Measurements from ENCODE around the gene SREBF1.

The SREBF1 gene

DNA sequence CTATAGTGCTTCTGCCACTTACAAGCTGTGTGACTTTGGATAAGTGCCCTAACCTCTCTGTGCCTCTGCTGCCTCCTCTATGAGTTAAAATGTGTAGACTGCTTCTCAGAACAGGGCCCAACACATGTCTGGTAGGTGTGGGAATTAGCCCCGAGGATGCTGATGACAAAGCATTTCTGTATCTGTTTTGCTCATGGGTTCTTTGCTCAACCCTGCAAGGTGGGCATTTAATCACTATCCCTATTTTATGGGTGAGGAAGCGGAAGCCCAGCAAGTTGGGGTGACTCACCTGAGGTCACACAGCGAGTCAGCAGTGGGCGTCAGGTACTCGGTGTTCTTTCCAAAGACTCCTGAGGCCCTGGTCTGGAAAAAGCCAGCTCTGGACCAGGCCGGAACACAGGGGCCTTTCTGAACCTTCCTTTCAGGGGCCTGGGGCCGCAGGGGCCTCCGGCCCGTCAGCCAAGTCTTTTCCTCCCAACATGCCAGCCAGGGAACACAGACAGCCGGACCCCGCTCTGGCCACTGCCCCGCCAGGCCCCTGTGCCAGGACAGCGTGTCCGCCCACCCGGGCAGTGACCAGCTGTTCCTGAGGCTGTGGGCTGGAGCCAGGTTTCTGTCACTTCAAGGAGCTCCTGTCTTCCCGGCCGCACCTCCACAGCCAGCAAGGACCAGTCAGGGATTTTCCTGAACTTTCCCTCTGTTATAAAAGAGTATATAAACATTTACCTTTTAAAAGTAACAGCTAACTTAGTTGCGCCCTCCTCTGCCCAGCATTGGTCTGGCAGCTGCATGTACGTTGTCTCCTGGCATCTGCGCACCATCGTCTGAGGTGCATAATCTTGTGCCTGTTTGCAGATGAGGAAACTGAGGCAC is 62.5 kb downstream of the SREBF1 start:
- DNase-seq = no peak

DNA sequence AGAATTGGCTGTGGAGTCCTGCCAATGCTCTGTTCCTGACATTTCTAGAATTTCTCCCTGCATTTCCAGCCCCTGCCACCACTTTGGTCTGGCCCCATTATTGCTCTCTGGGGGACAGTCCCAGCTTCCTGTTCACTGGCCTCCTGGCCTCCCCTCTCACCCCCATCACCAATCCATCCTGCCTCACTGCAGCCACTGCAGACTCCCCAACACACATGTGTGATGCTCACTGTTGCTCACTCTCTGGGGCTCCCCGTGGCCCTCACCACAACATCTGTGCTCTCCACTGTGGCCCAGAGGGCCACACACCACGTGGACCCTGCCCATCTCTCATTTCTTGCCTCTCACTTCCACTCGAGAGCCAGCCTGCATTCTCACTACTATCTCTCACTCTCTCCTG is 64.6 kb downstream of the SREBF1 start:
- DNase-seq = no peak

DNA sequence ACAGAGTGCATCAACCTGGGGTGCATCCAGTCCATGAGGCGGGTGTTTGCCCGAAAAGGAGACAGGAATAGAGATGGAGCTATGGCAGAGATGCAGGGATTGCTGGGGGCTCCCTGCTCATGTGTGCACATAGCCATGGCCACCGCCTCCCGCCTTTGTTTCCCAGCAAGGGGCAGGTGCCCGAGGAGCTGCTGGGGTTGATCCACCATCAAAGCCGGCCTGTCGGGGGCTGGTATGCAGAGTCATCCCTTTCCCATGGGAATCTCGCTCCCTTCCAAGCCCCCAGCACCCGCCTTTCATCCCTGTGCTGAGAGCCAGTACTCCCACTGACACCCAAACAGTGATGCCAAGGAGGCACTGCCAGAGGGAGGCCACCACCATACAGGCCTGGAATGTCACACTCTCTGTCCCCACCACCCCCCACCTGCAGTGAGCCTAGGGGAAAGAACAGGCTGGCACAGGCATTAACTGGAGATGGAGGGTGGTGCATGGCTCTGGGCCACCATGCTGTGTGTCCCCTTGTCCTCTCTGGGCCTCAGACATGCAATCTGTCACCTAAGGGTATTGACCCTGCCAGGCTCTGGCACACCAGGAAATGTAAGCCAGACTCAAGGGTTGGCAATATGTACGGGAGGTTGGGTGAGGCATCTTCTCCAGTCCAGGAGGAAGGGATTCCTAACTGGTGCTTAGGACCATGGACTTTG is 65.1 kb downstream of the SREBF1 start:
- DNase-seq = no peak

DNA sequence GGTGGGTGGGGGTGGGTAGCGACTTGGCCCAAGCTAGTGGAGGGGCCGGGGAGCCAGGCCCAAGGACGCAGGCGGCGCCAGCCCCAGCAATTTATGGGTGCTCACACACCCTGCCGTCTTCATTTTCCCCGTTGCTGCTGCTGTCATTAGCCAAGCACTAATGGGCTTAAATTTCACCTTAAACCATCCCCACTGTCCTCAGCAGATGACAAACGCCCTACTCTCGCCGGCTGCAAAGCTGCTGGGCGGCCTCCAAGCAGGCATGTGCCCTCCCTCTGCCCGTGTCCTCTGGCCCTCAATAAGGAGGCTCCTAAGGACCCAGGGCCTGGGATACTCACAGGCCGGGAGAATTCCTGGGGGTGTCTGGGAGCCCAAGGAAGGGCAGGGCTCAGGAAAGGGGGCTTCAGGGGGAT is 66.1 kb downstream of the SREBF1 start:
- no peak for DNase-seq

DNA sequence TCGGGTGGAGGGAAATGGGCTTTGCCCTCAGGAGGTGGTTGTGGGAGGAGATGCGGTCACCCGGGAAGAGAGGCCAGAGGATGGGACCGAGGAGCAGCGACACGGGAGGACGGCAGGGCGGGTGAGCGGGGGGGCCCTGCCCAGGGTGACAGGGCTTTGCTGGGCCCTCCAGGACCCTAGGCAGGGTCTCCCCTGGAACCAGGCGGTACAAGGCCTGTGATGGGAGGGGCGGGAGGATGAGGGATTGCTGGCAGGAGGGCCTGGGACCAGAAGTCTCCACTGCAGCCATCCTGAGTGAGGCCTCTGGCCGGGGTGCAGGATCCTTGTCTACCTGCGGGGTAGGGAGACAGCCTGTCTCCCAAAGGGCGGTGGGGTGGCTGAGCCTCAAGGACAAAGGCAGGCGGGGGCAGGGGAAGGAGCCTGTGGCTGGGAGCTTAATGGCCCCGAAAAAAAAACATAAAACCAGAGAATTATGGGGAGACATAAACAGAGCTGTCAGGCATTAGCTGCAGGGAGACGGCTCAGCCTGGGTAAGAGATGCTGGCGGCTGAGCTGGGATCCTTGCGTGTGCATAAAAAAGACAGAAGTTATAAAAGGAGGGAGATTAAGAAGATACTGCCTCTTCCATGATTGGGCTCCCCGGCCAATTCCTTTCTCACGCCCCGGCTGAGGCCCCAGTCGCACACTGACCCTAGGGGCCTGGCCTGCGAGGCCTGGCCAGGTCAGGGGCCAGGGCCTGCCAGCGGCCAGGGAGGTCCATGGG is 66.7 kb downstream of the SREBF1 start:
- DNase-seq = no peak

DNA sequence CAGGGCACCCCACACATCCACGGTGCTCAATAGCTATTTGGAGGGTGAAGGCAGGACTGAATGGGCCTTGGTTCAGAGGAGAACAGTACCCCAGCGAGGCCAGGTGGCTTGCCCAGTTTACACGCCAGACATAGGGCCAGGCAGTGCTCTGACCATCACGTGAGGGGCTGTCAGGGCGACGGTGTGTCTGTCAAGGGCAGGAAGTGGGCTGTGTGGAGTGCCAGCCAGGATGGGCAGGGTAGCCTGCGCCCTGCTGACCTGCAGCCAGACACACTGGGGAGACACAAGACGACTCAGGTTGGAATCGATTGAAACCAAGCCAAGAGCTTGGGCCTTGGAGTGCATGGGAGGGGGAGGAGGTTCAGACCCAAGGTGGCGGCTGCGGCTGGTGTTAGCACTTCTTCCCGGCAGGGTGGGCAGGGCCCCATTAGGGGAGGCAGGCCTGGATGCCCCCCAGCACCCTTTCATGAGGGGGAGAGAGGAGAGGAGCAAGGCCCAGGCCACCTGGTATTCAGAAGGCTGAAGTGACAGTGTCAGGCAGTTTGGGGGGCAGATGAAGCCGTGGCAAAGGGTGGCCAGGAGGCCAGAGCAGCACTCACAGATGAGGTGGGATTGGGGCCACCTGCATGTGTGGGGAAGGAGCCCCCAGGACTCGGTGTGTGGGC is 68.2 kb downstream of the SREBF1 start:
- DNase-seq = no peak

DNA sequence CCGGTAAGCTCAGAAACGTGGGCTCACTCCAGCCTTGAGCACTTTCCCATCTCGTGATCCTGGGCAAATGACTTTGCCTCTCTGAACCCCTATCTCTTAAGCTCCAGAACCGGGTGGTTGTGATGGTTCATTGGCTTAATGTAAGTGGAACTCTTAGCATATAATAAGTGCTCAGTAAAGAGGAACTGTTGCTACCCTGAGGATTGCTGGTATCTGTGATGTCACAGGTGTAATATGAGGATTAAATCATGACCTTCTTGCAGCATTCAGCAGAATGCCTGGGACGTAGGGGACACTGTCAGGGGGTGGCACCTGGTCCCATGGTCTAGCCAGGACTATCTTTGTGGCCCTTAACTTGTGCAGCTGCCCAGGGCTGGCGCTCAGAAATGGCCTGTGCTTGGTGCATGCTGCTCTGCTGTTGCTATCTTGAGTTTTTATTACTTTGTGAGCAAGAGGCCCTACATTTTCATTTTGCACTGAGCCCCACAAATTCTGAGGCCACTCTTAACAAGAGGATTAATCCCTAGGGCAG is 68.8 kb downstream of the SREBF1 start:
- no peak for DNase-seq

DNA sequence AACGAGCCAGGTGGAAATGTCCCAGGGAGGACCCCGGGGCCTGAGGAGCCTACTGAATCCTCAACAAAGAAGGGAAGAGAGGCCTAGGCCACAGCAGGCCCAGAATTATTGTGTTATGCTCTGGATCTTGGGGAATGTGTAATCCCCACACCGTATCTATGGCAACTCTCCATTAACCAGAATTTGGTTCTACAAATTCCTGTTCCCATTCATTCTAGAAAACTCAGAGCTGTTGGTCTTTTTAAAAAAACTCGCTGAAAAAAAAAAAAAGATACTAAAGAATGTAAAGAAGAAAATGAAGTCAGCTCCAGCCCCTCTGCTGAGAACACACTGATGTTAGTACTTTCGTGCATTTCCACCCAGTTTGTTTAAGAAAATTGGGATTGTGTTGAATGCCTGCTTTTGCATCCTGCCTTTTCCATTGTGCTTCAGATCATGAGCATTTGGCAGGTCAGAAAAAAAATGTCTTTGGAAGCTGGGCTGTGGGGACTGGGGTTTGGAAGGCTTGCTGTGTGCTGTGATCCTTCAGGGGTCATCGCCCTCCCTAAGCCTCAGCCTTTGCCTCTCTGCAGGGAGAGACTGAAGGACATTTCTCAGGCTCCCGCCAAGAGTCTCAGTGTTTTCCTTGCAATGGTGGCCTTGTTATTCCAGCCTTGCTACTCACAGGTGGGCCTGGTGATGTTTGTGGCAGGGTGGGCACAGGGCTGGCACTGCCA is 69.5 kb downstream of the SREBF1 start:
- no peak for DNase-seq

DNA sequence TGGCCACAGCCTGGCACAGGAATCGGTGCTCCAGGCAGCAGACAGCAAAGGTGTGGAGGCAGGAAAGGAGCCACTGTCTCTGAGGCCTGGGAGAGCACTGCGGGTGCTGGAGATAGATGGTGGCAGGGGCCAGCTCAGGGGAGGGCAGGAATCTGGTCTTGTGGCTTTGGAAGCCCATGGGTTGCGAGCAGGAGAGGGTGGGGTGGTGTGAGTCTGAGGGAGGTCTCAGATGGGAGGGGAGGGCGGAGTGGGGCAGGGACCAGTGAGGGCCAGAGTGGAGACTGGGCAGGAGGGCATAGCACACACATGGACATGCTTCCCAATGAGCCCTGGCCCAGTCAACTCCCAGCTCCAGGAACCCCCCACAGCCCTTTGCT is 70.1 kb downstream of the SREBF1 start:
- no peak for DNase-seq

DNA sequence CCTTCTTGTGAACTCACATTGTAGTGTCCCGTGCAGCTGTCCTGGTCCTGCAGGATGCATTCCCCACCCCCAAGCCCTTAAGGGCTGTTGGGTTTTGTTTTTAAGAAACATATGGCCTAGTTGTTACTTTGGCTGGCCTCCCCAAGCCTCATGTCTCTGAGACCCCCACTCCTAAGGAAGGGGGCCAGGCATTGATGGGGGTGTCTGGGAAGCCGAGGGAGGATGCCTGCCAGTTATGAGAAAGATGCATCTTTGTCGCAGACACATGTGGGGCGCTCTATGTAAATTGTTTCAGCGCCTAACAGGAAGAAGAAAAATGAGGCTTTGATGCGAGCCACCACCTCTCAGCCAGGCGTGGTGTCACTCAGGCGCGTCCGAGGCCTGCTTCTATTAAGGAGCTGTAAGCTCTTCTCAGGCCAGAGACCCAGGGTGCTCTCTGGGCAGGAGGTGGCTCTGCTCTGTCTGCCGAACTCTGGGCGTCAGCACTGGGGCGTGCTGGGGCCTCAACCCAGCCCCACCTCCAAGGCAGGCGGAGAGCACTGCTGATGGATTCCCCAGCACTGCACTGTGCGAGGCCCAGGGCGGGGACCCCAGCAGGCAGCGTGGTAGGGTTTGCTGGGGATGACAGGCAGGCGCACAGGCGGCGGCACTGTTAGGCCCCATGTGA is 70.6 kb downstream of the SREBF1 start:
- peak in 1 of 6 experiments; percentile 10 for DNase-seq

DNA sequence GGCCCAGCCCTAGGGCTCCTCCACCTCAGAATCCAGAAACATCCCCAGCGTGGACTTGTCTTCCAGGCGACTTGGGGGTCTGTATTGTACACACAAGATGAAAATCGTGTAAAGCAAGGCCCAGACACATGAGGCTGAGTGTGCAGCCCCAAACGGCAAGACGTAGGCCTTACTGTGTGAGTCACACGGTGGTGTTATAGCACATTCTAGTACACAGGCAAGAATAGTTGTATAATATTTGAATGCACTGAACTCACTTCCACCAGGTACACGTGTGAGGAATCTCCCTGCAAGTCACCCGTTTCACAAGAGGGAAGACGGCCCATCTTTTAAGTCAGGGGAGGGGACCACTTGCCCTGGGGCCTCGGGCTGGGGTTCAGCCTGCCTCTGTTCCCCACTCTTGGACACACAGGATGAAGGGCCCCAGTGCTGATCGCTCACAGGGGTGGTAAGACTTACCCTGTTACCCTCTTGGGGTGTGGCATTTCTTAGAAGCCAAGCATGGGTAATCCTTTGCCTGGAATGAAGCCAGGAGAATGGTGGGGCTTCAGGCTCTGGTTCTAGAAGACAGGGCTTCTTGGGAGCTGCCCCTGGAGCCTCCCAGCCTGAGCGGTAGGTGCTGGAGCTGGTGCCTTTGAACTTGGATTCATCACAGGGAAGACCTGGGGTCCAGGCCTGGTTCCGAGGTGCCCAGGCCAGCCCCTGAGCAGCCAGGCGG is 71.3 kb downstream of the SREBF1 start:
- no peak for DNase-seq

DNA sequence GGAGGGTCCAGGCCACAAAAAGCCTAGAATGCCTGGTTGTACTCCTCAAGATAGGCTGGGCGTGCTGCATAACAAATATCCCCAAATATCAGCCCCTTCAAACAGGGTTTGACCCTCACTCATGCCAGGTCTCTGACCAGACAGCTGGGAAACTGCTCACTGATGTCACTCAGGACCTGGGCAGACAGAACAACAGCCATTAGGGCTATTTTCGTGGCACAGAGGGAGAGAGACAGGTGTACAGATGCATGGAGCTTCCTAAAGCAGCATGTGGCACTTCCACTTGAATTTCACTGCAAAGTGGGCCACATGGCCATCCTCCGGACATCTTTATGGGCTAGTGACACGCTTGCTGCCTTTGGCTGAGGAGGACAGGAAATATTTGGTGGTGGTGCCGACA is 73.1 kb downstream of the SREBF1 start:
- no peak for DNase-seq

DNA sequence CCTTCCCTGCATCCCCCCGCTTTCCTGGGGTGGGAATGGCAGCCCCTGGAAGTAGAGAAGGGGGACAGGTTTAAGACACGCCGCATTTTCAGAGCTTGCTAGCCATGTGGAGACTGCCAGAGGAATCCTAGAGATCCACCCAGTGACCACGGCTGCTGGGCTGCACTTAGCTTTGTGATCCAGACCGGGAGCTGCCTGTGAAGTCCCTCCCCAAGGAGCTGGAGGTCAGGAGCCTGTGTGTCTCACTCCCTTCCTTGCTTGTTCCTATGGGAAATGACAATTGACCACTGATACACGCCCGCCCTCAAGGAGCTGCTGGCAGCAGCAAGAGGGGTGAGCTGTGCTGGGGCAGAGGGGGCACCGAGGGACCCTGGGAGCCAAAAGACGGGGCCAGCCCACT is 73.7 kb downstream of the SREBF1 start:
- DNase-seq = no peak

DNA sequence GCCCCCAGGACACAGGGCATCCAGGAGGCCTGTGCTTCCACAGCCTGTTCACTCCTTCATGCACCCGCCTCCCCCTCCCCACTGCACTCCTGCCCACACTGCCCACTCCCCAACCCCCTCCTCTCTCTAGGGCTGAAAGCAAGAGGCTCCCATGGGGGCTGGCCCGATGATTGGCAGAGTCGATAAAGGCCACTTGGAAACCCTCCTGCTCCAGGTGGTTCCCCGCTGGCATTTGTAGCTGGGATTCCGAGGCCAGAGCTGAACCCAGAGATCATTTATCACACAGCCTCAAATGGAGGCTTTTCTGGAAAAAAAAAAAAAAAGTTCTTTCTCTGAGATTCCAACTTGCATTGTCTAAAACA is 74.1 kb downstream of the SREBF1 start:
- no peak for DNase-seq

Data from stimulated activated naive CD4-positive, alpha-beta T cell (primary cell).